Right hindlimb (tissue), 1 donor: ENCODE results near the gene KYAT1.
A peak's percentile ranks its signal among the peaks of the same experiment; 100 is the strongest.

Experiments
- DNase-seq: peaks from one replicate; pipeline ENCODE4 v3.0.0-alpha.2; 2018

KYAT1 gene

GRCh38 chr9:128906741-128907140 lies 25.0 kb upstream of the KYAT1 start:
- DNase-seq, result no peak

GRCh38 chr9:128905964-128906363 lies 24.2 kb upstream of the KYAT1 start:
- DNase-seq, result no peak

GRCh38 chr9:128903871-128904620 lies 22.3 kb upstream of the KYAT1 start:
- DNase-seq, result no peak

- DNase-seq, result no peak
Observed at GRCh38 chr9:128903079-128903461, 21.3 kb upstream of the KYAT1 start.

GRCh38 chr9:128902351-128903078 lies 20.8 kb upstream of the KYAT1 start:
- no peak for DNase-seq

GRCh38 chr9:128901822-128902221 lies 20.1 kb upstream of the KYAT1 start:
- DNase-seq, result no peak

- DNase-seq, result no peak
Observed at GRCh38 chr9:128901379-128901778, 19.6 kb upstream of the KYAT1 start.

GRCh38 chr9:128899566-128900322 lies 18.0 kb upstream of the KYAT1 start:
- DNase-seq, result no peak

GRCh38 chr9:128898845-128899565 lies 17.3 kb upstream of the KYAT1 start:
- DNase-seq, result no peak

- no peak for DNase-seq
Observed at GRCh38 chr9:128898382-128898781, 16.6 kb upstream of the KYAT1 start.

GRCh38 chr9:128895556-128895955 lies 13.8 kb upstream of the KYAT1 start:
- no peak for DNase-seq

- no peak for DNase-seq
Observed at GRCh38 chr9:128894764-128895163, 13.0 kb upstream of the KYAT1 start.

- no peak for DNase-seq
Observed at GRCh38 chr9:128893354-128893753, 11.6 kb upstream of the KYAT1 start.

GRCh38 chr9:128892221-128892921 lies 10.6 kb upstream of the KYAT1 start:
- peak; percentile 70 for DNase-seq

GRCh38 chr9:128891321-128892220 lies 9.8 kb upstream of the KYAT1 start:
- no peak for DNase-seq

- DNase-seq, result no peak
Observed at GRCh38 chr9:128887914-128888350, 6.2 kb upstream of the KYAT1 start.

GRCh38 chr9:128887049-128887448 lies 5.3 kb upstream of the KYAT1 start:
- DNase-seq, result no peak

- no peak for DNase-seq
Observed at GRCh38 chr9:128886211-128886891, 4.6 kb upstream of the KYAT1 start.

GRCh38 chr9:128885798-128886197 lies 4.0 kb upstream of the KYAT1 start:
- DNase-seq, result no peak

GRCh38 chr9:128885376-128885775 lies 3.6 kb upstream of the KYAT1 start:
- DNase-seq, result no peak

- no peak for DNase-seq
Observed at GRCh38 chr9:128884164-128884563, 2.4 kb upstream of the KYAT1 start.
